Neural cell (in vitro differentiated cells): Measurements from ENCODE around the gene TENT4A.

ENCODE experiments used
- EZH2 ChIP-seq: fragments of 200-600, 300-800 bp; shearing (Covaris generic), sonication (generic); IDR thresholded peaks from 2 replicates; pipeline ENCODE4 v1.6.1; 2014; ENCODE audit warnings: antibody characterized with exemption, low read length, borderline replicate concordance, mild to moderate bottlenecking; ENCODE audit not compliant: insufficient read depth, poor library complexity, severe bottlenecking
- POLR2AphosphoS5 ChIP-seq: IDR thresholded peaks from 2 replicates; pipeline ENCODE4 v1.6.1; 2012

- no peak for TF ChIP-seq EZH2
- no peak for TF ChIP-seq POLR2AphosphoS5
Observed at GRCh38 chr5:6805841-6806240, 92.6 kb downstream of the TENT4A start.
